WTC11 (cell line): ENCODE results near the gene DPP10. TPM values are rescaled to one million over a fixed set of nuclear protein-coding genes. Genes with fewer than 3 reads are reported as not detected.

Experiments used
- ATAC-seq: fragments of 200-7000 bp; cut with Tn5 transposase; 2 replicates; pipeline ENCODE4 v1.10.0; 2021; ENCODE audit warnings: mild to moderate bottlenecking, moderate library complexity
- CTCF ChIA-PET: fragments of 300-600 bp; sonication (Branson Sonifier 250); formaldehyde crosslinking; loops from one replicate; lab custom pipeline; 2021; ENCODE audit warnings: antibody characterized with exemption; lab: Charles Lee
- POLR2A ChIA-PET: fragments of 350-600 bp; sonication (Branson Sonifier 250); formaldehyde crosslinking; loops from one replicate; lab custom pipeline; 2021; ENCODE audit warnings: antibody characterized with exemption; lab: Charles Lee
- DNase-seq: peaks from one replicate; pipeline ENCODE4 v3.0.0; 2021; ENCODE audit warnings: low spot score
- H3K27ac Mint-ChIP-seq: 2 replicates; pipeline ENCODE4 v1.8.0; 2021; ENCODE audit warnings: mixed read lengths
- H3K27me3 Mint-ChIP-seq: 2 replicates; pipeline ENCODE4 v1.8.0; 2021; ENCODE audit warnings: low read depth, mild to moderate bottlenecking, moderate library complexity, mixed read lengths
- H3K36me3 Mint-ChIP-seq: 2 replicates; pipeline ENCODE4 v1.8.0; 2021; ENCODE audit warnings: mixed read lengths
- H3K4me1 Mint-ChIP-seq: 2 replicates; pipeline ENCODE4 v1.8.0; 2022; ENCODE audit warnings: mixed read lengths
- H3K4me3 Mint-ChIP-seq: 2 replicates; pipeline ENCODE4 v1.8.0; 2021; ENCODE audit warnings: mild to moderate bottlenecking, moderate library complexity, mixed read lengths
- H3K9me3 Mint-ChIP-seq: 2 replicates; pipeline ENCODE4 v1.8.0; 2021; ENCODE audit warnings: mixed read lengths
- ATF1 ChIP-seq: sonication (generic); formaldehyde crosslinking; IDR thresholded peaks from 2 replicates; pipeline ENCODE4 v1.8.1; 2023; ENCODE audit warnings: mild to moderate bottlenecking, moderate library complexity, missing genetic modification reagents
- CREM ChIP-seq: sonication (generic); formaldehyde crosslinking; IDR thresholded peaks from 2 replicates; pipeline ENCODE4 v1.8.1; 2022; ENCODE audit warnings: mild to moderate bottlenecking, missing genetic modification reagents, moderate library complexity
- ELF4 ChIP-seq: sonication (generic); formaldehyde crosslinking; IDR thresholded peaks from 2 replicates; pipeline ENCODE4 v1.8.1; 2022; ENCODE audit warnings: low read depth, mild to moderate bottlenecking, moderate library complexity, missing genetic modification reagents
- ESRRA ChIP-seq: sonication (generic); formaldehyde crosslinking; IDR thresholded peaks from 2 replicates; pipeline ENCODE4 v1.8.1; 2022; ENCODE audit warnings: mild to moderate bottlenecking, missing genetic modification reagents, borderline replicate concordance
- GRHL2 ChIP-seq: fragments of 250-450 bp; sonication (Bioruptor Pico); IDR thresholded peaks from 2 replicates; pipeline ENCODE4 v1.8.0; 2022; ENCODE audit warnings: mild to moderate bottlenecking, moderate library complexity; ENCODE audit not compliant: insufficient replicate concordance, severe bottlenecking
- SOX15 ChIP-seq: fragments of 250-450 bp; sonication (Bioruptor Pico); IDR thresholded peaks from 2 replicates; pipeline ENCODE4 v1.9.0; 2021; ENCODE audit warnings: mild to moderate bottlenecking
- ZNF263 ChIP-seq: sonication (generic); formaldehyde crosslinking; IDR thresholded peaks from 2 replicates; pipeline ENCODE4 v1.8.1; 2022; ENCODE audit warnings: low read depth, mild to moderate bottlenecking, moderate library complexity, missing genetic modification reagents
- ZNF416 ChIP-seq: fragments of 250-450 bp; sonication (Bioruptor Pico); IDR thresholded peaks from 2 replicates; pipeline ENCODE4 v1.9.0; 2021; ENCODE audit warnings: mild to moderate bottlenecking, inconsistent platforms
- total RNA-seq: library from RNA; stranded (reverse); gene quantifications from 3 replicates; pipeline ENCODE4 v1.2.3, GENCODE V29; 2021
- TF ChIP-seq, protein P1 (sequence below): fragments of 250-450 bp; sonication (Bioruptor Pico); IDR thresholded peaks from 2 replicates; pipeline ENCODE4 v1.9.0; 2021; ENCODE audit warnings: mild to moderate bottlenecking, borderline replicate concordance
- TF ChIP-seq, protein P2 (sequence below): sonication (generic); formaldehyde crosslinking; IDR thresholded peaks from 2 replicates; pipeline ENCODE4 v1.8.1; 2023; ENCODE audit warnings: mild to moderate bottlenecking, missing genetic modification reagents
- TF ChIP-seq, protein P3 (sequence below): sonication (generic); formaldehyde crosslinking; IDR thresholded peaks from 2 replicates; pipeline ENCODE4 v1.8.1; 2022; ENCODE audit warnings: low read depth, mild to moderate bottlenecking, moderate library complexity, missing genetic modification reagents, borderline replicate concordance
- TF ChIP-seq, protein P4 (sequence below): sonication (generic); formaldehyde crosslinking; conservative IDR thresholded peaks from 2 replicates; pipeline ENCODE4 v1.8.1; 2023; ENCODE audit warnings: mild to moderate bottlenecking, low read depth, missing genetic modification reagents, moderate library complexity
- TF ChIP-seq, protein P5 (sequence below): sonication (generic); formaldehyde crosslinking; conservative IDR thresholded peaks from 2 replicates; pipeline ENCODE4 v1.8.1; 2022; ENCODE audit warnings: mild to moderate bottlenecking, missing genetic modification reagents

Gene DPP10
- total RNA-seq, 1 experiment from 2014 or later: 4.0 TPM

DNA sequence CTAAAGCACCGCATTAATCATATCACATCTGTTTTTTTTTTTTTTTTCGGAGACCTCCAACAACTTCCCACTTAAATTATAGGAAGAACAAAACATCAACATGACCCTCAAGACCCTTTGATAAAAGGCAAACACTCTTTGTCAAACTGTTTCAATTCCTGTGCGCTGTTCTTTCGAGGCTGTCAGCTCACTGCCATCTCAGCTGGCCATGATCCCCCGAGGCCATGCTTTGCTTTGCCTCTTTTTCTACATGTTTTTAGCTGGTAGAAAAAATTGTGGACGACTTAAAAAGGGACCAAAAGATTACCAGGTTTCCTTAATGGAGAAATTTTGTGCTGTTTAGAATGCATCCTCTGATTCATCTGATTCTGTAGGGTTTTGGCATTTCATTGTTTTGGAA is 138.2 kb downstream of the DPP10 start:
- Mint-ChIP-seq H3K4me1 (no peaks in the 10 kb centered on the region), H3K9me3 (peaks cover 41% of the 10 kb centered on the region), H3K27ac (no peak overlapping the region), H3K27me3 (peaks cover 4% of the 10 kb centered on the region), H3K4me3 (no peak overlapping the region), H3K36me3 (peaks cover 21% of the 10 kb centered on the region)
- CTCF ChIA-PET: no interaction called here
- POLR2A ChIA-PET: no interaction called here
- DNase-seq: no peak
- ATAC-seq: no peak
- TF ChIP-seq ZNF416 (no peak), ELF4 (CRISPR knock-in tag) (no peak), ZNF263 (no peak), GRHL2 (CRISPR knock-in tag) (no peak), ATF1 (CRISPR knock-in tag) (no peak), ESRRA (CRISPR knock-in tag) (no peak), CREM (CRISPR knock-in tag) (no peak)
- TF ChIP-seq, protein P1, sequence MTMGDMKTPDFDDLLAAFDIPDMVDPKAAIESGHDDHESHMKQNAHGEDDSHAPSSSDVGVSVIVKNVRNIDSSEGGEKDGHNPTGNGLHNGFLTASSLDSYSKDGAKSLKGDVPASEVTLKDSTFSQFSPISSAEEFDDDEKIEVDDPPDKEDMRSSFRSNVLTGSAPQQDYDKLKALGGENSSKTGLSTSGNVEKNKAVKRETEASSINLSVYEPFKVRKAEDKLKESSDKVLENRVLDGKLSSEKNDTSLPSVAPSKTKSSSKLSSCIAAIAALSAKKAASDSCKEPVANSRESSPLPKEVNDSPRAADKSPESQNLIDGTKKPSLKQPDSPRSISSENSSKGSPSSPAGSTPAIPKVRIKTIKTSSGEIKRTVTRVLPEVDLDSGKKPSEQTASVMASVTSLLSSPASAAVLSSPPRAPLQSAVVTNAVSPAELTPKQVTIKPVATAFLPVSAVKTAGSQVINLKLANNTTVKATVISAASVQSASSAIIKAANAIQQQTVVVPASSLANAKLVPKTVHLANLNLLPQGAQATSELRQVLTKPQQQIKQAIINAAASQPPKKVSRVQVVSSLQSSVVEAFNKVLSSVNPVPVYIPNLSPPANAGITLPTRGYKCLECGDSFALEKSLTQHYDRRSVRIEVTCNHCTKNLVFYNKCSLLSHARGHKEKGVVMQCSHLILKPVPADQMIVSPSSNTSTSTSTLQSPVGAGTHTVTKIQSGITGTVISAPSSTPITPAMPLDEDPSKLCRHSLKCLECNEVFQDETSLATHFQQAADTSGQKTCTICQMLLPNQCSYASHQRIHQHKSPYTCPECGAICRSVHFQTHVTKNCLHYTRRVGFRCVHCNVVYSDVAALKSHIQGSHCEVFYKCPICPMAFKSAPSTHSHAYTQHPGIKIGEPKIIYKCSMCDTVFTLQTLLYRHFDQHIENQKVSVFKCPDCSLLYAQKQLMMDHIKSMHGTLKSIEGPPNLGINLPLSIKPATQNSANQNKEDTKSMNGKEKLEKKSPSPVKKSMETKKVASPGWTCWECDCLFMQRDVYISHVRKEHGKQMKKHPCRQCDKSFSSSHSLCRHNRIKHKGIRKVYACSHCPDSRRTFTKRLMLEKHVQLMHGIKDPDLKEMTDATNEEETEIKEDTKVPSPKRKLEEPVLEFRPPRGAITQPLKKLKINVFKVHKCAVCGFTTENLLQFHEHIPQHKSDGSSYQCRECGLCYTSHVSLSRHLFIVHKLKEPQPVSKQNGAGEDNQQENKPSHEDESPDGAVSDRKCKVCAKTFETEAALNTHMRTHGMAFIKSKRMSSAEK: no peak
- TF ChIP-seq, protein P2, sequence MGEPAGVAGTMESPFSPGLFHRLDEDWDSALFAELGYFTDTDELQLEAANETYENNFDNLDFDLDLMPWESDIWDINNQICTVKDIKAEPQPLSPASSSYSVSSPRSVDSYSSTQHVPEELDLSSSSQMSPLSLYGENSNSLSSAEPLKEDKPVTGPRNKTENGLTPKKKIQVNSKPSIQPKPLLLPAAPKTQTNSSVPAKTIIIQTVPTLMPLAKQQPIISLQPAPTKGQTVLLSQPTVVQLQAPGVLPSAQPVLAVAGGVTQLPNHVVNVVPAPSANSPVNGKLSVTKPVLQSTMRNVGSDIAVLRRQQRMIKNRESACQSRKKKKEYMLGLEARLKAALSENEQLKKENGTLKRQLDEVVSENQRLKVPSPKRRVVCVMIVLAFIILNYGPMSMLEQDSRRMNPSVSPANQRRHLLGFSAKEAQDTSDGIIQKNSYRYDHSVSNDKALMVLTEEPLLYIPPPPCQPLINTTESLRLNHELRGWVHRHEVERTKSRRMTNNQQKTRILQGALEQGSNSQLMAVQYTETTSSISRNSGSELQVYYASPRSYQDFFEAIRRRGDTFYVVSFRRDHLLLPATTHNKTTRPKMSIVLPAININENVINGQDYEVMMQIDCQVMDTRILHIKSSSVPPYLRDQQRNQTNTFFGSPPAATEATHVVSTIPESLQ: no peak
- TF ChIP-seq, protein P3, sequence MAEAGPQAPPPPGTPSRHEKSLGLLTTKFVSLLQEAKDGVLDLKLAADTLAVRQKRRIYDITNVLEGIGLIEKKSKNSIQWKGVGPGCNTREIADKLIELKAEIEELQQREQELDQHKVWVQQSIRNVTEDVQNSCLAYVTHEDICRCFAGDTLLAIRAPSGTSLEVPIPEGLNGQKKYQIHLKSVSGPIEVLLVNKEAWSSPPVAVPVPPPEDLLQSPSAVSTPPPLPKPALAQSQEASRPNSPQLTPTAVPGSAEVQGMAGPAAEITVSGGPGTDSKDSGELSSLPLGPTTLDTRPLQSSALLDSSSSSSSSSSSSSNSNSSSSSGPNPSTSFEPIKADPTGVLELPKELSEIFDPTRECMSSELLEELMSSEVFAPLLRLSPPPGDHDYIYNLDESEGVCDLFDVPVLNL (CRISPR knock-in tag): no peak
- TF ChIP-seq, protein P4, sequence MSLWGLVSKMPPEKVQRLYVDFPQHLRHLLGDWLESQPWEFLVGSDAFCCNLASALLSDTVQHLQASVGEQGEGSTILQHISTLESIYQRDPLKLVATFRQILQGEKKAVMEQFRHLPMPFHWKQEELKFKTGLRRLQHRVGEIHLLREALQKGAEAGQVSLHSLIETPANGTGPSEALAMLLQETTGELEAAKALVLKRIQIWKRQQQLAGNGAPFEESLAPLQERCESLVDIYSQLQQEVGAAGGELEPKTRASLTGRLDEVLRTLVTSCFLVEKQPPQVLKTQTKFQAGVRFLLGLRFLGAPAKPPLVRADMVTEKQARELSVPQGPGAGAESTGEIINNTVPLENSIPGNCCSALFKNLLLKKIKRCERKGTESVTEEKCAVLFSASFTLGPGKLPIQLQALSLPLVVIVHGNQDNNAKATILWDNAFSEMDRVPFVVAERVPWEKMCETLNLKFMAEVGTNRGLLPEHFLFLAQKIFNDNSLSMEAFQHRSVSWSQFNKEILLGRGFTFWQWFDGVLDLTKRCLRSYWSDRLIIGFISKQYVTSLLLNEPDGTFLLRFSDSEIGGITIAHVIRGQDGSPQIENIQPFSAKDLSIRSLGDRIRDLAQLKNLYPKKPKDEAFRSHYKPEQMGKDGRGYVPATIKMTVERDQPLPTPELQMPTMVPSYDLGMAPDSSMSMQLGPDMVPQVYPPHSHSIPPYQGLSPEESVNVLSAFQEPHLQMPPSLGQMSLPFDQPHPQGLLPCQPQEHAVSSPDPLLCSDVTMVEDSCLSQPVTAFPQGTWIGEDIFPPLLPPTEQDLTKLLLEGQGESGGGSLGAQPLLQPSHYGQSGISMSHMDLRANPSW (CRISPR knock-in tag): no peak

DNA sequence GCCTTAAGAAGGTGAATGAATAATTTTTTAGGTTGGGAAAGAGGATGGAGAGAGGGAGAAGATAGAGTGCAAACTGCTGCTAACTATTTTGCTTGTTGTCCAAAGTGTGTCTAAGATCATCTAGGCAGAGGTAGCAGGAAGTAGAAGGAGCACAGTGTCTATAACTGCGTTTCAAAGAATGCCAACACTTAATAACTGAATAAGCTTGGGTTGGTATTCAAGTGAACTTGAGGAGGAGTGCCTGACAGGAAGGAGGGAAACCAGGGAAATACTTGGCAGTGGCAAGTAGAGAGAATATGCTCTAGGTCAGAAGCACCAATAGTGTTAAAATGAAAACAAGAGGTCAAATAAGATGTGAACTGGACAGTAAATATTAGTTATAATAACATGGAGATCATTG is 155.9 kb downstream of the DPP10 start:
- TF ChIP-seq SOX15 (no peak), ESRRA (CRISPR knock-in tag) (no peak)
- TF ChIP-seq, protein P5, sequence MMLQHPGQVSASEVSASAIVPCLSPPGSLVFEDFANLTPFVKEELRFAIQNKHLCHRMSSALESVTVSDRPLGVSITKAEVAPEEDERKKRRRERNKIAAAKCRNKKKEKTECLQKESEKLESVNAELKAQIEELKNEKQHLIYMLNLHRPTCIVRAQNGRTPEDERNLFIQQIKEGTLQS (CRISPR knock-in tag): no peak
- TF ChIP-seq, all 79 proteins: peak for 0
- CTCF ChIA-PET: no interaction called here
- no peaks in the 10 kb centered on the region for H3K27me3 Mint-ChIP-seq
- peaks cover 32% of the 10 kb centered on the region for H3K9me3 Mint-ChIP-seq
- H3K36me3 Mint-ChIP-seq: peaks cover 2% of the 10 kb centered on the region
- no peak overlapping the region for H3K27ac Mint-ChIP-seq
- H3K4me3 Mint-ChIP-seq: no peak overlapping the region
- ATAC-seq: no peak
- no peak for DNase-seq
- POLR2A ChIA-PET: no interaction called here
- H3K4me1 Mint-ChIP-seq: peaks cover 4% of the 10 kb centered on the region
